ENCODE data around the gene SSBP3.
"Not testable (repeated sequence)": the region's sequence is repeated elsewhere in the genome, so short reads cannot be mapped to it uniquely, and the experiment has no call there.

The SSBP3 gene

GRCh38 chr1:54347261-54347954 is 58.8 kb downstream of the SSBP3 start:
- DNase-seq = no peak

- DNase-seq = not testable (repeated sequence)
Measured at GRCh38 chr1:54345548-54345947, 60.6 kb downstream of the SSBP3 start.

GRCh38 chr1:54345116-54345515 is 61.1 kb downstream of the SSBP3 start:
- no peak for DNase-seq

- DNase-seq = peak; percentile 46
Measured at GRCh38 chr1:54342742-54343687, 63.2 kb downstream of the SSBP3 start.

GRCh38 chr1:54342288-54342687 is 63.9 kb downstream of the SSBP3 start:
- peak; percentile 63 for DNase-seq

- DNase-seq = no peak
Measured at GRCh38 chr1:54341763-54342162, 64.4 kb downstream of the SSBP3 start.

- DNase-seq = no peak
Measured at GRCh38 chr1:54340878-54341277, 65.3 kb downstream of the SSBP3 start.

GRCh38 chr1:54340434-54340833 is 65.8 kb downstream of the SSBP3 start:
- DNase-seq = no peak

GRCh38 chr1:54339126-54339525 is 67.1 kb downstream of the SSBP3 start:
- DNase-seq = no peak

GRCh38 chr1:54338464-54338863 is 67.7 kb downstream of the SSBP3 start:
- peak; percentile 10 for DNase-seq

- no peak for DNase-seq
Measured at GRCh38 chr1:54337928-54338327, 68.3 kb downstream of the SSBP3 start.

GRCh38 chr1:54337034-54337433 is 69.2 kb downstream of the SSBP3 start:
- DNase-seq = no peak

- DNase-seq = no peak
Measured at GRCh38 chr1:54336116-54336515, 70.1 kb downstream of the SSBP3 start.

- DNase-seq = no peak
Measured at GRCh38 chr1:54335755-54336108, 70.5 kb downstream of the SSBP3 start.

- peak; percentile 5 for DNase-seq
Measured at GRCh38 chr1:54335011-54335754, 71.0 kb downstream of the SSBP3 start.

- DNase-seq = peak; percentile 52
Measured at GRCh38 chr1:54332781-54333585, 73.2 kb downstream of the SSBP3 start.

- peak; percentile 68 for DNase-seq
Measured at GRCh38 chr1:54331843-54332463, 74.2 kb downstream of the SSBP3 start.

- DNase-seq = peak; percentile 58
Measured at GRCh38 chr1:54331091-54331772, 75.0 kb downstream of the SSBP3 start.

GRCh38 chr1:54329312-54330003 is 76.7 kb downstream of the SSBP3 start:
- peak; percentile 30 for DNase-seq

- no peak for DNase-seq
Measured at GRCh38 chr1:54328066-54328636, 78.0 kb downstream of the SSBP3 start.
